K562 (cell line): Measurements from ENCODE around the gene SETD7. TPM values are rescaled to one million over a fixed set of nuclear protein-coding genes. Genes with fewer than 3 reads are reported as not detected.

Source experiments
- AFF4 ChIP-seq: sonication (generic); formaldehyde crosslinking; IDR thresholded peaks from 2 replicates; pipeline ENCODE4 v1.8.0; 2023; ENCODE audit warnings: mild to moderate bottlenecking, missing genetic modification reagents
- ATF6 ChIP-seq: sonication (generic); formaldehyde crosslinking; IDR thresholded peaks from 2 replicates; pipeline ENCODE4 v1.4.0; 2020; ENCODE audit warnings: mild to moderate bottlenecking, missing genetic modification reagents
- BMI1 ChIP-seq: fragments of 150-350 bp; IDR thresholded peaks from 2 replicates; pipeline ENCODE4 v1.6.1; 2014; ENCODE audit warnings: low read length
- CCNT2 ChIP-seq: IDR thresholded peaks from 2 replicates; pipeline ENCODE4 v1.6.1; 2011; ENCODE audit warnings: borderline replicate concordance, low read depth, mild to moderate bottlenecking, moderate library complexity, mixed read lengths, low read length; ENCODE audit not compliant: insufficient read length; ENCODE audit errors: extremely low read depth
- E2F5 ChIP-seq: sonication (generic); formaldehyde crosslinking; IDR thresholded peaks from 2 replicates; pipeline ENCODE4 v1.8.0; 2022; ENCODE audit warnings: mild to moderate bottlenecking, missing genetic modification reagents
- ETV1 ChIP-seq: fragments of 450-650 bp; conservative IDR thresholded peaks from 2 replicates; pipeline ENCODE4 v1.6.1; 2016; ENCODE audit warnings: missing genetic modification characterization, control low read depth, low read depth, missing compliant biosample characterization
- MAZ ChIP-seq, 2 experiments: fragments of 450-650 bp in 1 of 2; sonication (generic) in 1 of 2; formaldehyde crosslinking; IDR thresholded peaks in 1 of 2; conservative IDR thresholded peaks in 1 of 2; 2 replicates each; pipeline versions ENCODE4 v1.4.0 to v1.5.0; 2020; ENCODE audit warnings: mild to moderate bottlenecking in 1 of 2, missing genetic modification reagents in 1 of 2
- OTX1 ChIP-seq: fragments of 450-650 bp; formaldehyde crosslinking; IDR thresholded peaks from 2 replicates; pipeline ENCODE4 v1.4.0; 2022; ENCODE audit warnings: mild to moderate bottlenecking
- PKNOX1 ChIP-seq: fragments of 450-650 bp; IDR thresholded peaks from 2 replicates; pipeline ENCODE4 v1.6.1; 2016
- POLR2G ChIP-seq: fragments of 200-400 bp; formaldehyde crosslinking; IDR thresholded peaks from 2 replicates; pipeline ENCODE4 v1.6.1; 2017; ENCODE audit warnings: low read depth, mild to moderate bottlenecking, antibody characterized with exemption, low read length, moderate library complexity
- SMARCA4 ChIP-seq: fragments of 450-650 bp; IDR thresholded peaks from 2 replicates; pipeline ENCODE4 v1.6.1; 2016
- TAF1 ChIP-seq: IDR thresholded peaks from 2 replicates; pipeline ENCODE4 v1.6.1; 2011; ENCODE audit warnings: mild to moderate bottlenecking, low read length, moderate library complexity; ENCODE audit not compliant: insufficient read depth, control insufficient read depth, severe bottlenecking; ENCODE audit errors: extremely low read depth
- VEZF1 ChIP-seq: fragments of 200-800 bp; sonication (Bioruptor generic); IDR thresholded peaks from 2 replicates; pipeline ENCODE4 v1.6.1; 2017; ENCODE audit warnings: missing genetic modification characterization, missing compliant biosample characterization
- ZNF740 ChIP-seq, 3 experiments: fragments of 200-800 bp in 1 of 3; sonication (Bioruptor generic) in 1 of 3; sonication (generic) in 1 of 3; formaldehyde crosslinking in 1 of 3; IDR thresholded peaks; 2 replicates each; pipeline versions ENCODE4 v1.6.1 to v1.8.0; 2016 to 2022; ENCODE audit warnings: mild to moderate bottlenecking in 2 of 3, missing compliant biosample characterization in 2 of 3, missing genetic modification characterization in 2 of 3, missing genetic modification reagents in 1 of 3
- polyA plus RNA-seq, 8 experiments: library from polyadenylated mRNA; depleted of rRNA in 4 of 8; stranded (reverse) in 5 of 8; unstranded in 3 of 8; fragments of >200 nt; fragmentation: Nextera tagmentation in 2 of 8; fragmentation: Illumina TruSeq in 1 of 8; extraction: Ambion mirVana in 2 of 8; extraction: Trizol in 1 of 8; gene quantifications; 2 replicates each; pipeline versions ENCODE4 v1.2.1 to v1.2.3, GENCODE V29; 2011 to 2014; ENCODE audit warnings: inconsistent platforms in 1 of 8, missing spikeins in 1 of 8
- total RNA-seq, 7 experiments: library from RNA; depleted of rRNA in 6 of 7; stranded (reverse); fragments of >200 nt in 6 of 7; fragmentation: Illumina TruSeq in 2 of 7; extraction: Trizol in 2 of 7; gene quantifications; 2 replicates each; pipeline versions ENCODE4 v1.2.1 to v1.2.3, GENCODE V29; 2011 to 2021; ENCODE audit warnings: low replicate concordance in 1 of 7

Gene SETD7
- total and polyA plus RNA-seq, 9 of the 15 experiments (the other 6 are each of a cell fraction or from before 2014, with no cell fraction given): 0.37 to 2.4 (median 1.7) TPM

- TF ChIP-seq ZNF740 (CRISPR knock-in tag; IDR thresholded peaks at IDR 0.05) (peak; percentile 56; the same call in 1 of the 2 replicates), ZNF740 (tag; IDR thresholded peaks at IDR 0.05) (no peak), OTX1 (peak; percentile 45; the same call in 1 of the 2 replicates), CCNT2 (peak; percentile 24), AFF4 (CRISPR knock-in tag) (peak; percentile 80), ATF6 (CRISPR knock-in tag) (peak; percentile 79; the same call in 1 of the 2 replicates), ETV1 (peak; percentile 66), SMARCA4 (0 out of 2 replicates have a peak, but pooled peaks have one; percentile 7), BMI1 (no peak), TAF1 (peak; percentile 48), MAZ (CRISPR knock-in tag; conservative IDR thresholded peaks at IDR 0.05 in 1 of 2, IDR thresholded peaks at IDR 0.05 in 1 of 2) (peak; percentile 64 to 76), E2F5 (0 out of 2 replicates have a peak, but pooled peaks have one; percentile 45), PKNOX1 (peak; percentile 66), VEZF1 (CRISPR knock-in tag) (peak; percentile 77), POLR2G (peak; percentile 97)
These were observed 102.5 kb downstream of the SETD7 start (continued) for GRCh38 chr4:139453371-139454110.
